Natural killer cell (primary cell): ENCODE measurements around the gene KDM5B. TPM values are rescaled to one million over a fixed set of nuclear protein-coding genes. Genes with fewer than 3 reads are reported as not detected.
"Not testable (repeated sequence)": the region's sequence is repeated elsewhere in the genome, so short reads cannot be mapped to it uniquely, and the experiment has no call there.

Source experiments
- ATAC-seq, 3 donors: fragments of 150-1000 bp in 2 of 3; fragments of 200-7000 bp in 1 of 3; cut with Tn5 transposase; 1 replicate in 1 of 3; 2 replicates in 2 of 3; pipeline ENCODE4 v1.10.0; 2021; ENCODE audit warnings: mild to moderate bottlenecking in 2 of 3, moderate library complexity in 2 of 3
- DNase-seq, 2 donors: peaks; one replicate each; pipeline versions ENCODE4 v3.0.0 to v3.0.0-alpha.2; 2013 to 2021; ENCODE audit warnings: mixed read lengths in 1 of 2
- H3K27ac ChIP-seq: one replicate; pipeline ENCODE4 v1.5.1; 2013; ENCODE audit warnings: mild to moderate bottlenecking, low read length
- H3K27me3 ChIP-seq: one replicate; pipeline ENCODE4 v1.6.1; 2013; ENCODE audit warnings: low read length; ENCODE audit not compliant: control insufficient read depth, insufficient read depth
- H3K36me3 ChIP-seq: one replicate; pipeline ENCODE4 v1.6.1; 2013; ENCODE audit warnings: low read length; ENCODE audit not compliant: control insufficient read depth, insufficient read depth
- H3K4me1 ChIP-seq: one replicate; pipeline ENCODE4 v1.6.1; 2013; ENCODE audit warnings: low read length; ENCODE audit not compliant: control insufficient read depth, insufficient read depth
- H3K4me3 ChIP-seq: one replicate; pipeline ENCODE4 v1.5.1; 2013; ENCODE audit warnings: low read length
- H3K9me3 ChIP-seq: one replicate; pipeline ENCODE4 v1.6.1; 2013; ENCODE audit warnings: low read length; ENCODE audit not compliant: control insufficient read depth, insufficient read depth
- H3K27ac Mint-ChIP-seq, 2 donors: one replicate each; pipeline ENCODE4 v1.8.0; 2022; ENCODE audit warnings: mild to moderate bottlenecking in 2 of 2, mixed read lengths in 2 of 2, moderate library complexity in 1 of 2
- H3K27me3 Mint-ChIP-seq, 2 donors: one replicate each; pipeline ENCODE4 v1.8.0; 2022; ENCODE audit warnings: low read depth in 2 of 2, mixed read lengths in 2 of 2
- H3K36me3 Mint-ChIP-seq: one replicate; pipeline ENCODE4 v1.8.0; 2022; ENCODE audit warnings: mixed read lengths
- H3K4me1 Mint-ChIP-seq, 2 donors: one replicate each; pipeline ENCODE4 v1.8.0; 2022; ENCODE audit warnings: mixed read lengths in 2 of 2
- H3K4me3 Mint-ChIP-seq: one replicate; pipeline ENCODE4 v1.8.0; 2022; ENCODE audit warnings: mild to moderate bottlenecking, moderate library complexity, mixed read lengths
- H3K9me3 Mint-ChIP-seq, 2 donors: one replicate each; pipeline ENCODE4 v1.8.0; 2022; ENCODE audit warnings: mixed read lengths in 2 of 2
- CTCF ChIP-seq: fragments of 200-600 bp; IDR thresholded peaks from one replicate; pipeline ENCODE4 v1.8.0; 2022; ENCODE audit warnings: antibody characterized with exemption
- WGBS: methylation state at CpG from one replicate; pipeline ENCODE4 v1.1.7; 2013; ENCODE audit warnings: missing lambda C conversion rate; ENCODE audit not compliant: insufficient coverage; 5-methylcytosine and 5-hydroxymethylcytosine counted together
- intact Hi-C: fragments of 100-400 bp; cut with micrococcal nuclease; formaldehyde crosslinking; loops from one replicate; pipeline ENCODE4 v1.14.2; 2022
- total RNA-seq, 4 donors: library from RNA; stranded (reverse); fragments of 120-200 nt in 1 of 4; gene quantifications; one replicate each; pipeline versions ENCODE4 v1.2.3 to v1.2.4, GENCODE V29; 2013 to 2022

The KDM5B gene
- total RNA-seq, 3 donors from 2014 or later (not counting 1 experiment from before 2014, with no cell fraction given): 107 to 121 (median 108) TPM

- WGBS: 93% methylated on average over 2 of the region's 2 CpGs
- H3K4me3 Mint-ChIP-seq: no peak overlapping the region
- no peaks in the 10 kb centered on the region for H3K4me1 Mint-ChIP-seq
- Histone ChIP-seq H3K36me3 (no peaks in the 10 kb centered on the region), H3K9me3 (no peaks in the 10 kb centered on the region), H3K27ac (no peak overlapping the region), H3K4me1 (peaks cover 3% of the 10 kb centered on the region), H3K27me3 (peaks cover 1% of the 10 kb centered on the region), H3K4me3 (no peak overlapping the region)
- peaks cover 22 to 44% of the 10 kb centered on the region in 2 donors for H3K27me3 Mint-ChIP-seq
- no peaks in the 10 kb centered on the region for H3K9me3 Mint-ChIP-seq
- no peaks in the 10 kb centered on the region for H3K36me3 Mint-ChIP-seq
- intact Hi-C loops: no loop called here
- H3K27ac Mint-ChIP-seq: no peak overlapping the region
- TF ChIP-seq CTCF: no peak
- ATAC-seq (no peak), DNase-seq (no peak)
Measured at GRCh38 chr1:202716654-202717053, 91.6 kb downstream of the KDM5B start.

GRCh38 chr1:202714202-202714601 is 94.0 kb downstream of the KDM5B start:
- peaks cover 38 to 59% of the 10 kb centered on the region in 2 donors for H3K27me3 Mint-ChIP-seq
- H3K4me1 ChIP-seq, intact Hi-C loops, DNase-seq, H3K4me1 Mint-ChIP-seq, ATAC-seq, H3K36me3 Mint-ChIP-seq, H3K27ac ChIP-seq, H3K9me3 Mint-ChIP-seq, H3K36me3 ChIP-seq, H3K27ac Mint-ChIP-seq, H3K9me3 ChIP-seq, H3K4me3 ChIP-seq, H3K4me3 Mint-ChIP-seq: not testable (repeated sequence)
- H3K27me3 ChIP-seq: peaks cover 15% of the 10 kb centered on the region
- WGBS: 85% methylated on average over 1 of the region's 1 CpG

- H3K27ac ChIP-seq: no peak overlapping the region
- TF ChIP-seq CTCF: no peak
- 75% methylated on average over 4 of the region's 4 CpGs for WGBS
- no peak overlapping the region for H3K4me3 ChIP-seq
- H3K9me3 ChIP-seq: no peaks in the 10 kb centered on the region
- DNase-seq (no peak), ATAC-seq (no peak)
- H3K27me3 Mint-ChIP-seq: peaks cover 44 to 58% of the 10 kb centered on the region in 2 donors
- no peaks in the 10 kb centered on the region for H3K36me3 ChIP-seq
- H3K9me3 Mint-ChIP-seq: no peaks in the 10 kb centered on the region
- H3K4me3 Mint-ChIP-seq: no peak overlapping the region
- no peaks in the 10 kb centered on the region for H3K36me3 Mint-ChIP-seq
- H3K27ac Mint-ChIP-seq: no peak overlapping the region
- no peaks in the 10 kb centered on the region for H3K4me1 Mint-ChIP-seq
- intact Hi-C loops: no loop called here
- H3K4me1 ChIP-seq: peaks cover 7% of the 10 kb centered on the region
- peaks cover 17% of the 10 kb centered on the region for H3K27me3 ChIP-seq
Measured at GRCh38 chr1:202713110-202713509, 95.1 kb downstream of the KDM5B start.

GRCh38 chr1:202711949-202712635 is 96.1 kb downstream of the KDM5B start:
- intact Hi-C loops: no loop called here
- Histone ChIP-seq H3K27ac (no peak overlapping the region), H3K4me1 (peaks cover 7% of the 10 kb centered on the region), H3K9me3 (no peaks in the 10 kb centered on the region), H3K36me3 (no peaks in the 10 kb centered on the region), H3K27me3 (peaks cover 23% of the 10 kb centered on the region), H3K4me3 (no peak overlapping the region)
- DNase-seq (no peak), ATAC-seq (no peak)
- Mint-ChIP-seq H3K9me3 (no peaks in the 10 kb centered on the region), H3K4me1 (no peaks in the 10 kb centered on the region), H3K27ac (no peak overlapping the region), H3K4me3 (no peak overlapping the region), H3K36me3 (no peaks in the 10 kb centered on the region), H3K27me3 (peaks cover 52 to 66% of the 10 kb centered on the region in 2 donors)
- TF ChIP-seq CTCF: no peak
- WGBS: 81% methylated on average over 8 of the region's 9 CpGs
